Measurements from ENCODE around the gene MAPT. TPM values are rescaled to one million over a fixed set of nuclear protein-coding genes. Genes with fewer than 3 reads are reported as not detected.

The MAPT gene
- total and polyA plus RNA-seq, 2 of the 4 experiments (the other 2 are of a cell fraction): 0.18 to 0.19 TPM

- BruUV-seq (replicated peaks): no TSS peak
Measured at GRCh38 chr17:46001390-46002310, 107.3 kb downstream of the MAPT start.

More at GRCh38 chr17:46001390-46002310, 107.3 kb downstream of the MAPT start:
- Histone ChIP-seq H4K8ac (ENCODE audit: low read depth in 2 of 2, low read length in 2 of 2) (no peak overlapping the region), H3K23ac (ENCODE audit: low read depth, low read length) (no peak overlapping the region), H3K4me1 (ENCODE audit: control insufficient read depth, insufficient read depth, low read length) (peaks cover 8% of the 10 kb centered on the region), H2AK5ac (ENCODE audit: low read depth, low read length) (no peak overlapping the region), H4K5ac (ENCODE audit: low read depth, low read length) (no peak overlapping the region), H3K9me1 (ENCODE audit: insufficient read depth, low read length) (no peaks in the 10 kb centered on the region), H2BK20ac (ENCODE audit: low read depth, low read length) (no peak overlapping the region), H3K14ac (replicated peaks; ENCODE audit: low read depth, low read length) (no peak overlapping the region), H3K36me3 (ENCODE audit: control insufficient read depth, insufficient read depth, low read length) (no peaks in the 10 kb centered on the region), H3K27ac (ENCODE audit: insufficient read depth, low read length) (no peak overlapping the region), H2AK9ac (replicated peaks; ENCODE audit: low read depth, low read length, poor library complexity) (no peak overlapping the region), H2BK120ac (ENCODE audit: low read depth, low read length) (no peak overlapping the region), H3K4me3 (ENCODE audit: insufficient read depth, low read depth, low read length) (no peak overlapping the region), H3K18ac (ENCODE audit: low read depth, low read length) (no peak overlapping the region), H4K91ac (ENCODE audit: insufficient read depth, low read depth, low read length) (no peak overlapping the region), H3K56ac (ENCODE audit: extremely low read depth, insufficient read depth, low read length) (no peak overlapping the region), H4K20me1 (ENCODE audit: insufficient read depth, low read length) (no peaks in the 10 kb centered on the region), H3K4ac (ENCODE audit: low read depth, low read length) (no peak overlapping the region), H3K27me3 (ENCODE audit: control insufficient read depth, insufficient read depth, low read length) (peaks cover 7% of the 10 kb centered on the region; the same call in 1 of the 2 replicates), H2BK15ac (ENCODE audit: low read depth, low read length) (no peak overlapping the region), H3K4me2 (ENCODE audit: low read depth, low read length) (no peak overlapping the region), H3K9ac (ENCODE audit: low read depth, low read length) (no peak overlapping the region), H3K9me3 (ENCODE audit: control insufficient read depth, insufficient read depth, low read length) (no peaks in the 10 kb centered on the region), H3K79me1 (ENCODE audit: low read depth in 1 of 2, low read length in 2 of 2) (no peaks in the 10 kb centered on the region), H2AFZ (replicated peaks; ENCODE audit: low read length, poor library complexity) (no peak overlapping the region), H2BK5ac (ENCODE audit: low read depth, low read length, poor library complexity, severe bottlenecking) (no peak overlapping the region)
- 39% methylated on average over 7 of the region's 13 CpGs; no CpG with 5 or more reads in 1 of the 2 experiments for WGBS, 2 experiments (ENCODE audit: extremely low coverage in 2 of 2, insufficient read length in 1 of 2)
- TF ChIP-seq CHD1 (IDR thresholded peaks at IDR 0.05; ENCODE audit: low read depth, low read length) (no peak), NFE2L2 (IDR thresholded peaks at IDR 0.05; ENCODE audit: low read depth, low read length) (no peak), CEBPB (IDR thresholded peaks at IDR 0.05; ENCODE audit: low read depth, low read length) (no peak), FOS (IDR thresholded peaks at IDR 0.05; ENCODE audit: low read depth, low read length) (no peak), USF2 (IDR thresholded peaks at IDR 0.05; ENCODE audit: low read depth, low read length) (no peak), SMC3 (IDR thresholded peaks at IDR 0.05; ENCODE audit: low read depth, low read length) (no peak), RCOR1 (IDR thresholded peaks at IDR 0.05; ENCODE audit: insufficient replicate concordance, low read length) (no peak), BHLHE40 (IDR thresholded peaks at IDR 0.05; ENCODE audit: low read depth, low read length) (no peak), MAFK (IDR thresholded peaks at IDR 0.05; ENCODE audit: low read depth, low read length) (no peak), MXI1 (IDR thresholded peaks at IDR 0.05; ENCODE audit: borderline replicate concordance, low read depth, low read length) (no peak), RAD21 (IDR thresholded peaks at IDR 0.05; ENCODE audit: low read length) (no peak), RFX5 (IDR thresholded peaks at IDR 0.05; ENCODE audit: low read depth, low read length) (no peak)
- intact Hi-C loops (cut with micrococcal nuclease): loop anchor here (1.0 to 10.0 kb wide), 2 partner anchors 212 to 283 kb away; no protein-coding TSS in a partner anchor
- CTCF ChIA-PET: interaction anchor here (1.2 to 1.3 kb wide), 2 partner anchors 211 to 285 kb away, joined by 3 to 4 read pairs; no protein-coding TSS in a partner anchor
- in situ Hi-C loops (cut with MboI; ENCODE audit: low sequenced_read_pairs): no loop called here
- dilution Hi-C loops (cut with HindIII; ENCODE audit: low sequenced_read_pairs, unreplicated experiment): no loop called here
- DNase-seq (no peak), ATAC-seq (ENCODE audit: low read depth) (no peak)
- POLR2A ChIA-PET (ENCODE audit: unreplicated experiment): no interaction called here

All from IMR-90 (cell line).